T-helper 1 cell treated with Interleukin-12 subunit alpha and Interleukin-12 subunit beta and Interleukin-4 antibody, amounts not matched to agents 30 μg/mL and 1 μg/mL, for 36 hours (primary cell): Measurements from ENCODE around the gene SRP72.
A peak's percentile ranks its signal among the peaks of the same experiment; 100 is the strongest.

Experiments used
- H3K27ac Mint-ChIP-seq: one replicate; pipeline ENCODE4 v1.8.0; 2021; ENCODE audit warnings: mild to moderate bottlenecking, mixed read lengths
- H3K27me3 Mint-ChIP-seq: one replicate; pipeline ENCODE4 v1.8.0; 2021; ENCODE audit warnings: low read depth, mixed read lengths
- H3K36me3 Mint-ChIP-seq: one replicate; pipeline ENCODE4 v1.8.0; 2021; ENCODE audit warnings: low read depth, mixed read lengths
- H3K4me1 Mint-ChIP-seq: one replicate; pipeline ENCODE4 v1.8.0; 2021; ENCODE audit warnings: low read depth, mixed read lengths
- H3K4me3 Mint-ChIP-seq: one replicate; pipeline ENCODE4 v1.8.0; 2021; ENCODE audit warnings: mild to moderate bottlenecking, moderate library complexity, mixed read lengths
- H3K9me3 Mint-ChIP-seq: one replicate; pipeline ENCODE4 v1.8.0; 2021; ENCODE audit warnings: mixed read lengths

Gene SRP72, protein sequence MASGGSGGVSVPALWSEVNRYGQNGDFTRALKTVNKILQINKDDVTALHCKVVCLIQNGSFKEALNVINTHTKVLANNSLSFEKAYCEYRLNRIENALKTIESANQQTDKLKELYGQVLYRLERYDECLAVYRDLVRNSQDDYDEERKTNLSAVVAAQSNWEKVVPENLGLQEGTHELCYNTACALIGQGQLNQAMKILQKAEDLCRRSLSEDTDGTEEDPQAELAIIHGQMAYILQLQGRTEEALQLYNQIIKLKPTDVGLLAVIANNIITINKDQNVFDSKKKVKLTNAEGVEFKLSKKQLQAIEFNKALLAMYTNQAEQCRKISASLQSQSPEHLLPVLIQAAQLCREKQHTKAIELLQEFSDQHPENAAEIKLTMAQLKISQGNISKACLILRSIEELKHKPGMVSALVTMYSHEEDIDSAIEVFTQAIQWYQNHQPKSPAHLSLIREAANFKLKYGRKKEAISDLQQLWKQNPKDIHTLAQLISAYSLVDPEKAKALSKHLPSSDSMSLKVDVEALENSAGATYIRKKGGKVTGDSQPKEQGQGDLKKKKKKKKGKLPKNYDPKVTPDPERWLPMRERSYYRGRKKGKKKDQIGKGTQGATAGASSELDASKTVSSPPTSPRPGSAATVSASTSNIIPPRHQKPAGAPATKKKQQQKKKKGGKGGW

DNA sequence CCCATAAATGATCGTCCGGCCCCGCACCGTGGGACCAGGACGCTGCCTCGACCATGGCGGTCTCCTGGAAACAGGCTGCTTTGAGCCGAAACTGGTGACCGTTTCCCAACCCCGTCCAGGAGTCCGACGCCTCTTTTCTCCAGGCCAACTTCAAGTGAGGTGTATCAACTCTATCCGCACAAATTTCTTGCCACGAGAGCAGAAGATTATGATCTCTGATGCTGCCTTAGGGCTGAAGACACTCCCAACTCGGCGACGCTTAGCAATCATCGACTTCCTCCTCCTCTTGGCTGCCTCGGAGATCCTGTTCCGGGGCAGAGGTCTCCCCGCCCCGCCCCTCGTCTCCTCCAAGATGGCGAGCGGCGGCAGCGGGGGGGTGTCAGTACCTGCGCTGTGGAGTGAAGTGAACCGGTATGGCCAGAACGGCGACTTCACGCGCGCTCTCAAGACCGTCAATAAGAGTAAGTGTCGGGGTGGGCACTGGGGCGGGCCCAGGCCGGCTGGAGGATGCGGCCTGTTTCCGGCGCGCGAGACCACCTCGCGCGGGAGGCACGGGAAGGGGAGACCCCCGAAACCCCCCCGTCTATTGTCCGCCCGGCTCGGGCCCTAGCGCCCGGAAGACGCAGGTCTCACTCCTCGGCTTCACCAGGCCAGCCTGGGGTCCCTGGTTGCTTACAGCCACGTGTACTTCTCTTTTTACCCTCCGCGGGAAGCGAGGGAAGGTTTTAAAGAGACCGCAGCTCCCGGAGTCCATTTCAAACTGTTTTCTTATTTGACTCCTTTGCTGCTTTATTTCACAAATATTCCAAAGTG, at the start of gene SRP72:
SRP72 (plus strand) TSS at position 334 of the 813 bp plus-strand sequence; CDS start at position 353, 19 bp downstream.
- peaks cover 24% of the 10 kb centered on the region for H3K36me3 Mint-ChIP-seq
- H3K4me3 Mint-ChIP-seq: peak within 1 kb of the TSS; percentile 97
- peak within 1 kb of the TSS; percentile 98 for H3K27ac Mint-ChIP-seq
- no peaks in the 10 kb centered on the region for H3K9me3 Mint-ChIP-seq
- H3K27me3 Mint-ChIP-seq: no peaks in the 10 kb centered on the region
- H3K4me1 Mint-ChIP-seq: peaks cover 51% of the 10 kb centered on the region

DNA sequence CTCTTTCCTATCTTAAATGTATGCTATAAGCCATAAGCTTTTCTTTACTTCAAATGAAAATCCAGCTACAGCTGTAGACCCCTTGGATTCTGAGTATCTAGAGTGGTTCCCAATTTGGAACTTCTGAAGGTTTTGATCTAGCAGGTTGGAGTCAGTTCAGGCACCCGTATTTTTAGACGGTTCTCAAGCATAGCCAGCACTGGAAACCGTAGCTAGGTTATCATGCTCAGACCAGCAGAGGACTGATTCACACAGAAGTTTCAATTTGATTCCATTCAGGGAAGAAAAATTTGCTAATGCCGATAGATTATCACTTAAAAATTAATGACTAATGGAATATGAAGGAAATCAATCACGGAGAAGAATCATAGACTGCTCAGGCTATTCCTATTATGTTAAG, 43.2 kb upstream of the SRP72 start:
- Mint-ChIP-seq H3K9me3 (peaks cover 4% of the 10 kb centered on the region), H3K36me3 (peaks cover 8% of the 10 kb centered on the region), H3K27ac (no peak overlapping the region), H3K4me1 (peaks cover 6% of the 10 kb centered on the region), H3K4me3 (no peak overlapping the region), H3K27me3 (no peaks in the 10 kb centered on the region)

DNA sequence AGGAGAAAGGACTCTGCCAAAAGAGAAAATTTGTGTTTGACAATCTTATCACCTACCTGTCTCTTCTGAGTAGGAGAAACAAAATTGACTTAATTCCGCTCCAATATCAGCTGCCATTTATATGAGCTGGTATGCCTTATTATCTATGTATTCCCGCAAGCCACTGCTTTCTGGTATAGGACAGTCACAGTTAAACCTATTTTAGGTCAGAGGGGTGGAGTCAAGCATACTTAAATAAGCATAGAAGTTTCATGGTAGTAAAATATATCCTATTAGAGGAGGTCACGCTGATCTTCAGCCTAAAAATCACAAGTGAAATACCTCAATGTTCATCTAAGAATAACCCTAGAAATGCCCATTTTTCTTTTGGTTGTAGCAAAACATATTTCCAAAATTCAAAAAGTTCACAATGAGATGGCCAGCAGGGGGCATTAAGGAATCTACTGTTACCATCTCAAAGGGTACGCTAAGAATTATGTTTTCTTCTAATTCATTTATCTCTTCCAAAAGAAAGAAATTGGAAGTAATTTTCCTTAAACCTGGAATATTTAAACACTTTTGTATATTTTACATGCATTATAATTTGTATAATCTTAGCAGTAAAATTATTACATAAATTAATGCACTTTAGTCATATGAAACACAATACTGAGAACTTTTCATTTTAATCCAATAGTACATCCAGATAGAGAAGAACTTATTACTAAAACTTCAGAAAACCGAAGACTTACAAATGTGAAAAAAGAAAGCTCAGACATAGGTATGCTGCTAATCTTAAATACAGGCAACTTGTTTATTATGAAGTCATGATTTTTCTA, 42.5 kb upstream of the SRP72 start:
- peaks cover 8% of the 10 kb centered on the region for H3K36me3 Mint-ChIP-seq
- no peak overlapping the region for H3K4me3 Mint-ChIP-seq
- H3K4me1 Mint-ChIP-seq: peaks cover 8% of the 10 kb centered on the region
- no peaks in the 10 kb centered on the region for H3K27me3 Mint-ChIP-seq
- peaks cover 4% of the 10 kb centered on the region for H3K9me3 Mint-ChIP-seq
- no peak overlapping the region for H3K27ac Mint-ChIP-seq

DNA sequence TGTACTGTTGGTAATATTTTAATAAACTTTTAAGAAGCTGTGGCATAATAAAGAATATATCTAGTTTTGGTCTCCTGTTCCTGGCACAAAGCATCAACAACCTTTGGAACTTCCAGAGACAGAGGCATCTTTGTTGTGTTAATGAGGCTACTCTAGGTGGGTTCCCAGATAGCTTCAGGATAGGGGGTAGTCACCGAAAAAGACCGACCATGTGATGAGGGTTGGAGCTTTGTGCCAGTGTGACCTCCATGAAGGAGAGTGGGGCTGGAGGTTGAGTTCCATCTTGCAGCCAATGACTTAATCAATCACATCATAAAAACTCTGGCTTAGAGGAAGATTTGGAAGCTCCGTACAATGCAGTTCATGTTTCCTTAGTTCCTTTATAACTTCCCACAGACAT, 41.9 kb upstream of the SRP72 start:
- Mint-ChIP-seq H3K4me1 (peaks cover 8% of the 10 kb centered on the region), H3K27ac (no peak overlapping the region), H3K27me3 (no peaks in the 10 kb centered on the region), H3K9me3 (peaks cover 4% of the 10 kb centered on the region), H3K36me3 (peaks cover 8% of the 10 kb centered on the region), H3K4me3 (no peak overlapping the region)

DNA sequence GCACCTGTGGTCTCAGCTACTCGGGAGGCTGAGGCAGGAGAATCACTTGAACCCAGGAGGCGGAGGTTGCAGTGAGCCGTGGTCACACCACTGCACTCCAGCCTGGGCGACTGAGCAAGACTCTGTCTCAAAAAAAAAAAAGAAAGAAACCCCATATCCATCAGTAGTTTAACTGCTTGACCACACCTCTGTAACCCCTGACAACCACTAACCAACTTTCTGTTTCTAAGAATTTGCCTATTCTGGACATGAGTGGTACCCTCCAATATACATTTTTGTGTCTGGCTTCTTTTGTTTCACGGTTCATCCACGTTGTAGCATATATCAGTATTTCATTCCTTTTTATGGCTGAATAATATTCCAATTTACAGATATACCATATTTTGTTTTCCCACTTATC, 41.1 kb upstream of the SRP72 start:
- no peak overlapping the region for H3K4me3 Mint-ChIP-seq
- peaks cover 14% of the 10 kb centered on the region for H3K4me1 Mint-ChIP-seq
- no peaks in the 10 kb centered on the region for H3K27me3 Mint-ChIP-seq
- H3K27ac Mint-ChIP-seq: no peak overlapping the region
- peaks cover 8% of the 10 kb centered on the region for H3K36me3 Mint-ChIP-seq
- H3K9me3 Mint-ChIP-seq: peaks cover 4% of the 10 kb centered on the region

DNA sequence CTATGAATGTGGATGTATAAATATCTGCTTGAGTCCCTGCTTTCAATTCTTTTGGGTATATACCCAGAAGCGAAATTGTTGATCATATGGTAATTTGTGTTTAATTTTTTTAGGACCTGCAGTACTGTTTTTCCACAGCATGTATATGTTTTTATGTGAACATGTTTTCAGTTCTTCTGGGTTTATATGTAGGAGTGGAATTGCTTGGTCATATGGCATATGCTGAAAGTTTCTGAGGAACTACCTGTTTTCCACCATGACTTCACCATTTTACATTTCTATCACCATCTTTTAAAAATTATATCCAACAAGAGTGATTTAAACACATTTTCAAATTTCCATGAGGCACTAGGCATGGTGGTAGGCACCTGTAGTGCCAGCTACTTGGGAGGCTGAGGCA, 40.2 kb upstream of the SRP72 start:
- H3K4me1 Mint-ChIP-seq: peaks cover 17% of the 10 kb centered on the region
- H3K36me3 Mint-ChIP-seq: peaks cover 8% of the 10 kb centered on the region
- no peak overlapping the region for H3K4me3 Mint-ChIP-seq
- H3K9me3 Mint-ChIP-seq: peaks cover 4% of the 10 kb centered on the region
- no peaks in the 10 kb centered on the region for H3K27me3 Mint-ChIP-seq
- no peak overlapping the region for H3K27ac Mint-ChIP-seq

DNA sequence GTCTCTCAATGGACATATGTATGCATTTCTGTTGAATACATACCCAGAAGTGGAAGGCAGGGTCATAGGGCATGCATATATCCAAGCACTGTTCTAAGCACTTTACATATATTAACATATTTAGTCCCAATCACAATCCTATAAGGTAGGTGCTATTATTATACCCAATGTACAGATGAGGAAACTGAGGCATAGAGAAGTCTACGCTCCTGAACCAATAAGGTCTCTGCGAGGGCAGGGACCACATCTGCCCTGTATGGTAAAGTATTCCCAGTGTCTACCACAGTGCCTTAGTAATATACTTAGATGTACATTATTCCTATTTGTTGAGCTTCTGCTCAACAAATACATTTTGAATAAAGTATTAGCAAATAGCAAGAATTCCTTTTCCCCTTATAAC, 37.2 kb upstream of the SRP72 start:
- Mint-ChIP-seq H3K9me3 (peaks cover 4% of the 10 kb centered on the region), H3K36me3 (peaks cover 6% of the 10 kb centered on the region), H3K27ac (no peak overlapping the region), H3K4me1 (peaks cover 29% of the 10 kb centered on the region), H3K27me3 (no peaks in the 10 kb centered on the region), H3K4me3 (no peak overlapping the region)

DNA sequence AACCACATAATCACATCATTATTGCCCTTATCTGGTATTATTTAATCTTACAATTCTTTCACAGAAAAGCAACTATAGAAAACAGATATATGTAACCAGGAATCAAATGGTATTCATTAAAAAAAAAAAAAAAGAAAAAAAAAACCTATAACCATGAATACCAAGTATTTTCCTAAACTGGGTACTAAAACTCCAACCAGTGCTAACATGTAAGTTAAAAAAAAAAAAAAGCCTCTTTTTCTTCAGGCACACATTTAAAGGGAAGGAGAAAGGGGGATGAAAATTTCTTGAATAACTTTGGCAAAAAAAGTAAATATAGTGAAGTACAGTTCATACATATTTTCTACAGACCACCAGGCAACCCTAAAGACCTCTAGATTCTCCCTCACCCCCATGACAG, 34.1 kb upstream of the SRP72 start:
- Mint-ChIP-seq H3K27me3 (no peaks in the 10 kb centered on the region), H3K27ac (no peak overlapping the region), H3K9me3 (no peaks in the 10 kb centered on the region), H3K36me3 (peaks cover 2% of the 10 kb centered on the region), H3K4me1 (peaks cover 32% of the 10 kb centered on the region), H3K4me3 (no peak overlapping the region)

DNA sequence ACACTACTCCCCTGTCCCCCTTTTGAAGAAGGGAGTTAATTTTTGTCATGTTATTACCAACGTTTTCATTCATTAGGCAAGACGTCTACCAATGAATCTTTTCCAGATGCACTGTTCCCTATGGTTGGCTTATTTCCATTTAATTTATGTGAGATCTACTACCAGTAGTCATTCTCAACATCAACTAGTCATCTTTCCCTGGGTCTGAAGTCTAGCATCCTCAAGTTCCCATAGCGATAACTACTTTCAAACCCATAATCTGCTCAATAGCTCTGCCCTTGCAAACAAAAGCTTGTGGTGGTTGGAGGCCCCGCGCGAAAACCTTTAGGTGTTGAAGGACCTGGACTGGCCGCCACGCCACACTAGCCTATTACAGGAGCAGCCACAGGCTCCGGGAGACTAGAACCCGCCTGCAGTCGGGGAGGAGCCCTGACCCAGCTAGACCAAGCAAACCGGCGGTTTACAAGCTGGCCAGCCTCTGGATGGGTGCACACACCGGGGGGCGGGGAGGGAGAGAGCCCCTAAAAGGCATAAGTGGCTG, 32.7 kb upstream of the SRP72 start:
- H3K4me3 Mint-ChIP-seq: peak overlapping the region; percentile 95
- H3K36me3 Mint-ChIP-seq: peaks cover 5% of the 10 kb centered on the region
- peak overlapping the region; percentile 98 for H3K27ac Mint-ChIP-seq
- no peaks in the 10 kb centered on the region for H3K9me3 Mint-ChIP-seq
- no peaks in the 10 kb centered on the region for H3K27me3 Mint-ChIP-seq
- H3K4me1 Mint-ChIP-seq: peaks cover 36% of the 10 kb centered on the region

DNA sequence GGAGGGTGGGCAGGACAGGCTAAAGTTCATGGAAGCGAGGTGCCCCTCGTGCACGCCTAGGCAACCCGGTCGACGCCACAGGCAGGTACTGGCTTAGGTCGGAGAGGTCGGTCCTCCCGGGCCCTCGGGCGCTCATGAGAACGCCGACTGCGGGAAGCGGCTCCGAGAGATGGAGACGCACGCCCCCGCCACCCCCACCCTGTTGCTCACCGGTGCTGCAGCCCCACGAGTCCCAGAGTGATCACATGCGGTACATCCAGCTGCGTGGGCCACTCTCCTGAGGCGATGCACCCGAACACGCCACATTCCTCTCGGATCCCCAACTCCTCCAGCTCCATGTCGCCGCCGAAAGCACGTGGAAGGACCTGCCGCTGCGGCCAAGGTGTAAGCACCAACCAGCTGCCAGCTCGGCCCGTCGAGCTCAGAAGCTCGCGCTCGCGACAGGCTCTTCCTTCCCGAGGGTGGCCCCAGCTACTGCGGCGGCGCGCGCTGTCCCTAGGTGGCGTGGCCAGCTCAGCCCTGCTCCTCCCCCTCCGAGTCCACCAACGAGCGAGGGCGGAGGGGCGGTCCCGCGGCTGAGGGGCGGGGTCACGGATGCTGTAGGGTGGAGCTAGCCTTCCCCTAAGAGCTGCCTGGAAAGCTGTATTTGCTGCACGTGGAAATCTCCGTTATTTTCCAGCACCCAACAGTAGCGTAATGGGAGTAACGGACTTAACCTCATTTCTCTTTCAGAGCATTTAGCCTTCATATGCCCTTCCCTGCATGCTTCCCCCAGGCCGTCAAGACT, 32.1 kb upstream of the SRP72 start, which contains the start of gene PPAT:
PPAT (minus strand) TSS at position 476 of the 787 bp plus-strand sequence; CDS start at position 338, 138 bp downstream.
- peaks cover 7% of the 10 kb centered on the region for H3K36me3 Mint-ChIP-seq
- peak within 1 kb of the TSS; percentile 98 for H3K27ac Mint-ChIP-seq
- H3K9me3 Mint-ChIP-seq: no peaks in the 10 kb centered on the region
- no peaks in the 10 kb centered on the region for H3K27me3 Mint-ChIP-seq
- peaks cover 41% of the 10 kb centered on the region for H3K4me1 Mint-ChIP-seq
- peak within 1 kb of the TSS; percentile 95 for H3K4me3 Mint-ChIP-seq

DNA sequence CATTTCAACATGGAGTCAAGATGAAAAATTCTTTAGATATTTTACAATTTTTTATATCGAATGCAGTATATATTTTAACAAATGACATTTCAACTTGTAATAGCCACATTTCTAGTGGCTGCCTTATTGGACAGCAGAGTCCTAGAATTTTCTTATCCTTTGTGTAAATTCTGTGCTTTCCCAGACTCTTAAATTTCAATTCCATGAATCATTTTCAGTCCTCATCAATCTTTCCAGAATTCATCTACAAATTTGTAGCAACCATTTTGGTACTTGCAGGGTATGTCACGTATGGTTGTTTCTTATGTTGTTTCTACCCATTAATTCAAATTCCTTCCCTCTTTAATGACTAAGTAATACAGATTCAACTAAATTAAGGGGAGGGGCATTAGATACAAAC, 28.7 kb upstream of the SRP72 start:
- H3K27ac Mint-ChIP-seq: no peak overlapping the region
- H3K9me3 Mint-ChIP-seq: no peaks in the 10 kb centered on the region
- H3K27me3 Mint-ChIP-seq: no peaks in the 10 kb centered on the region
- peaks cover 18% of the 10 kb centered on the region for H3K36me3 Mint-ChIP-seq
- peaks cover 44% of the 10 kb centered on the region for H3K4me1 Mint-ChIP-seq
- H3K4me3 Mint-ChIP-seq: no peak overlapping the region

DNA sequence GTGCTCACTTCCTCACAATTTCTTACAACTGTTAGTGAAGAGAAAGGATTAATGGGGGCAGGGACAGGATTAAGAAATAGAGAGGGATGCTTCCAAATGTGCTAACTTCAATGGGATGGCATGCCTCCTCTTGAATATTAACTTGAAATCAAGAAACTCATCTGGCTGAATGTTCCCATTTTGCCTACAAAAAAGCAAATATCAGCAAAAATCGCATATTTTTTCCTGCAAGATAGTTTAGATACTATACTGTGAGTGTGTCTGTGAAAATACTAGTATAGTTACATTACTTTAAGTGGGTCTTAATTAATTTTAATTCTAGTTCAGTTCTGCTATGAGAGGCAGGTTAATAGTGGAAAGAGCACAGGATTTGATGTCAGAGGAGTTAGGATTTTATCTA, 26.4 kb upstream of the SRP72 start:
- Mint-ChIP-seq H3K4me3 (no peak overlapping the region), H3K27ac (no peak overlapping the region), H3K4me1 (peaks cover 44% of the 10 kb centered on the region), H3K27me3 (no peaks in the 10 kb centered on the region), H3K9me3 (no peaks in the 10 kb centered on the region), H3K36me3 (peaks cover 25% of the 10 kb centered on the region)

DNA sequence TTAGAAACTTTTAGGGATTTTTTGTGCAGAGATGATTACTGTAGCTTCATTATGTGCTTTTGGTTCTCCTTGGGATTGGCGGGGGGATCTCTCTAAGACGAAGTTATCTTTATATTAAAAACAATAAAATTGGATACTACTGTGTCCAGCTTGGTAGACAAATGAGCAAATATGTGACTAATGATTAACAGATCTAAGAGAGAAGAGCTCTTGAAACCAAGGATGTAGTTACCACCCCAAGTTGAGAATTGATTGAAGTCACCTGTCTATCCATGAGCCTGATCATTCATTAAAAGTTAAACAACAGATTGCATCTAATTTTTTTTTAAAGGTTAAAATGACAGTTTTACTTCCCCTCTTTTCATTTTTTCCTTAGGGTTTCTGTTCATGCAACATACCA, 22.7 kb upstream of the SRP72 start:
- Mint-ChIP-seq H3K27ac (no peak overlapping the region), H3K27me3 (no peaks in the 10 kb centered on the region), H3K36me3 (peaks cover 38% of the 10 kb centered on the region), H3K4me1 (peaks cover 40% of the 10 kb centered on the region), H3K4me3 (no peak overlapping the region), H3K9me3 (no peaks in the 10 kb centered on the region)
